ENCODE results near the gene FOSL2.

FOSL2 gene

DNA sequence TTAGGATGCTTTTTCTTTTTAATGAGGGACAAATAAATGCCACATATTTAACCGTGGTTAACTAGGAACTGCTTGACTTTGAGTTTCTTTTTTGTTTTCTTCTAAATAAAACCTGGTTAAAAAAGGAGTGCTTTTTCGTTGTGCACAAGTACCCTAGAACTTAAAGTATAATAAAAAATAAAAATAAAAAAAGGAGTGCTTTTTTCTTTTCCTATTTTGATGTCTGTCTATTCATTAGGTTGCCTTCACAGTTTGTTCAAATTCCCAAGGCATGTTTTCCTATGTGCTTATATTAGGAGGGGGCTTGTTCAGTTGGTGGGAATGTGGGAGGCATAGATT lies 4.4 kb downstream of the FOSL2 start:
- no peak for DNase-seq

DNA sequence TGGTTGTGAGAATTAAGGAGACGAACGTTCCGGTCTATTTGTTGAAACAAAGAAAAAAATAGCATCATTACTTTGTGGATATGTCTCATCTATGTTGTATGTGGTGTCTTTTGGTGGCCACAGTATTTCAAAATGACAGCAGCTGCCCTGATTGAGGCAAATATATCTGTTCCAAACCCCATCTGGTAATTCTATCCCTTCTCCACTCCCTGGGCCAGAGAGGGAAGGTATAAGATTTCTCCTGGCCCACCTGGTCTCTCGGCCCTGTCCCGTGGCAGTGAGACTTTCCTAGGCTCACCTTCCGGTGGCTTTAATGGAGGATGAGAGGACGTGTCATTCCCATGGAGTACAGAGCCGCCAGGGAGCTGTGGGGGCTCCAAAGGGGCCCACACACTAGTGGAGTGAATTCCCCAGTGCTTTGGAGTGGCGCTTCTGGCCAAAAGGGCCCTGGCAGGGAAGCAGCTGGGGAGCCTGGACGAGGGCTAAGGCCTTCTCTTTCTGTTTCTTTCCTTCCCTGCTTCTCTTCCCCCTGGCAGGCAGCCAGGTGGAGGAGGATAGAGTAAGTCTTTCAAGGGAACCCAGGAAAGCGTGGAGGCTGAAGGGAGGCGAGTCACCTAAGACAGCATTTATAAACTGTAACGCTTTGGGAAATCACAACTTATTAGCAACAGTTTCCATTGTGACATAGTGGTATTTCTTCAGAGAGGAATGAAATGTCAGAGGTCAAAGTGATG lies 5.6 kb downstream of the FOSL2 start:
- DNase-seq, result no peak

DNA sequence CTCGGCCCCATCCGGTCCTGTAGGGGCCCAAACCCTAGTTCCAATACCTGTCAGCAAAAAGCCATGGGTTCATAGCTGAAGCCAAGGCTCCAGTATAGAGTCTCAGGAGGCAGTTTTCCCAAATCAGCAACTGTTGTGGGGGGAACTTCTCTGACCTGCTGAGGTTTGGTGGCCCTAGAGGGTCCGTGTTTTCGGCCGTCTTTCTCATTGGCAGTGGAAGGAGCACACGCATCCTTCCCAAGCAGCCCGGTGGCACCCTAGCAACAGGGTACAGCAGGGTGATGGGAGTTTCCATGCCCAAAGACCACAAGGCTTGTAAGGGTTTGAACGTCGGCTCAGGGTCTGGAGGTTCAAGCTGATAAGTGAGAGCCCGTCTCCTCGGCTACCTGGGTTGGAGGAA lies 6.6 kb downstream of the FOSL2 start:
- DNase-seq, result no peak

DNA sequence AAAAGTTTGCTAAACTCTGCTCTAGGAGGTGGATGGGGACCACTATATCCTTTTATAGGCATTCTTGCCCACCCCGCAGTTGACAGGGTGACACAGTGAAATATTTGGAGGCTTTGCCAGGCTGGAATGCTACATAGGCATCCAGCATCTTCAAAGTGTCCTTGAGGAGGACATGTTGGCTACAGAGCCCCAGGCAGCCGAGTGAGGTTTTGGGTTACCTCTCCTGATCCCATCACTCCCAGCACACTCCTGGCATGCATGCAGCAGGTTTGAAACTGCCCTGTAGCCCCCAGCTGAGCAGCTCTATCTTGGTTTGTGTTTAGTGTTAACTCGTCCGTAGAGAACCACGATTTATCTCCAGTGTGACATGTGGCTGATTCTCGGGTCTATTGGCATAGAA lies 7.3 kb downstream of the FOSL2 start:
- no peak for DNase-seq

DNA sequence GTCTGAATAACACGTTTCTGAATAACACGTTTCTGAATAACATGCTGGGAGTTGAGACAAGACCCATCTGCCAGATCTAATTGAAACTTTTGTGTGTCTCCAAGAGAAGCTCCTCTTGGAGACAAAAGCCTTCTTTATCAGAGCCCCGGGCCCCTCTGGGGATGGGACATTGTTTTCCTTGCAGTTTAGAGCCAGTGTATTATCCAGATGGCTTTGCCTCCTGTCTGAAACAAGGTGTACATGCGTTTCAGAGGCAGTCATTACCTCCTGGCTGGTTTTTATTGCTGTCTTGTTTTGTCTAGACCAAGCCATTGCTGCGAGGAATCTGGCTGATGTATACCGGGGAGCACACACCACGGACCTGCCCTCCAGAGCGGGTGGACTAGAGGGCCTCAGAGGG lies 7.8 kb downstream of the FOSL2 start:
- DNase-seq, result no peak

DNA sequence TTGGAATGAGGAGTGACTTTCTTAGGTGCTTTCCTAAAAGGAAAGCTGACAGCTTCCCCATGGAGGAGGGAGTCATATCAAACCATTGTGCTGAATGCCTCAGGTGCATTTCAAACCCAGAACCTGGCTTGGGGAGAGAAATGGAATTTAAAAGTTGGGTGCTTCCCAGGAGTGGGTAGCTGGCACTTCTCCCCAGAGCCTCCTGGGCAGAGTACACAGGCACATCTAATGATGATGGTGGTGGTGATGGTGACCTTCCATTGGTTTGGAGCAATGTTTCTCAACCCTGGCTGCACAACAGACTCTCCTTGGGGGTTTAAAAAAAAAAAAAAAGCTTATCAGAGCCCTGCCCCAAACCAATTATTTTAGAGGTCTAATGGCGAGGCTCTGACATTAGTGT lies 8.3 kb downstream of the FOSL2 start:
- DNase-seq, result no peak

DNA sequence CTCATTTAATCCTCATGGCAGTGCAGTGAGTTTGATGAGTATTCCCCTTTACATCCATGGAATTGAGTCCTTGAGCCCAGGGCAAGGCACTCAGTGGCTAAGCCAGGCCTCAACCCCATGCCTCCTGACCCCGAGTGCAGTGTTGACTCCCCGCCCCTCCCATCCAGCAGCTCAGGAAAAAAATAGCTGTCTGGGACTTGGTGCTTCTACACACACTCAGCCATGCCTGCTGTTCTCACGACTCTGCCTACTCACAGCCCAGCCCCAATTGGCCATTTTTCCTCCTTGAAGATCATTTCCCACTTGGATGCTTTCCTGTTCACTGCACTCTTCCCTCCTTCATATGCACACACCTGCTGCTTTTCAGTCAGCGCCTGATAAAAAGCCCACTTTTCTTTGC lies 8.8 kb downstream of the FOSL2 start:
- no peak for DNase-seq

DNA sequence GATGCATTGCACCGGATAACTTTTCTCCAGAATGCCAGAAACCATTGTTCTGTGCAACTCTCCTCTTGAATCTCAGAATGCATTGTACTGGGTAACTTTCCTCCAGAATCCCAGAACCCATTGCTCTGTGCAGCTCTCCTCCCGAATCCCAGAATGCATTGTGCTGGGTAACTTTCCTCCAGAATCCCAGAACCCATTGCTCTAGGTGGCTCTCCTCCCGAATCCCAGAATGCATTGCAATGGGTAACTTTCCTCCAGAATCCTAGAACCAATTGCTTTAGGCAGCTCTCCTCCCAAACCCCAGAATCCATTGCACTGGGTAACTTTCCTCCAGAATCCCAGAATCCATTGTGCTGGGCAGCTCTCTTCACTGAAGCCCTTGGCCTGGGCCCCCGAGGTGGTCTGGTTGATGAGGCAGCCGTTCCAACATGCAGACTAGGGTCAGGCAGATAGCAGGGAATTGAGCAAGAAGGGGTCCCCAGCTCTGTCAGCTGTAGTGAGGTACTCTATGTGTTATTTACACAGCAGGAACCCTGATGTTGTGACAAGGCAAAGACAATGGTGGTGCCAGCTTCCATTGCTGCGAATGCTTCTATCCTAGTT lies 9.4 kb downstream of the FOSL2 start:
- no peak for DNase-seq

DNA sequence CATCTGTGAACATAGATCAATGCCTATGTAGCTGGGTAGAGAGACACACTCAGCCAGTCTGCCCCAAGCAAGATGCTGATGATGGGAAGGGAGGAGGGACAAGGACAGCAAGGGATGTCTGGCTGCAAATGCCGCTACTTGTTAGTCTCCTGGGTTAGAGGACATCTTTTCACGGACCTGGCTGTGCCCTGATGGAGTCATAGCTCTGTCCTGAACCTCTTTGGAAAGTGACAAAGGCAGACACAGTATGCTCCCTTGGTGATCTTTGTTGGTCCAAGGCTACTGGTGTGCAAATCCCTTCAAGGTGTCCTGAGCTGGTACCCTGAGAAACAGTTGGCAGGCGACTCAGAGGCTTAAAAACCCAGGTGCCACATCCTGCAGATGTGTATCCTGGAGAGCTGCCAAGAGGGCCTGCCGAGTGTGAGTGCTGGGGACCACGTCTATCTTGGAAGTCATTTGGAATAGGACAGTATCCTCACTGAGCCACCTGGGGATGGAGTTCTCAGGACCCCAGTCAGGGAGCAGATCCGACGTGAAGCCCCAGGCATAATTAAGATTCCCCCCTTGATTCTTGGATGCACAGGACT lies 10.8 kb downstream of the FOSL2 start:
- no peak for DNase-seq

DNA sequence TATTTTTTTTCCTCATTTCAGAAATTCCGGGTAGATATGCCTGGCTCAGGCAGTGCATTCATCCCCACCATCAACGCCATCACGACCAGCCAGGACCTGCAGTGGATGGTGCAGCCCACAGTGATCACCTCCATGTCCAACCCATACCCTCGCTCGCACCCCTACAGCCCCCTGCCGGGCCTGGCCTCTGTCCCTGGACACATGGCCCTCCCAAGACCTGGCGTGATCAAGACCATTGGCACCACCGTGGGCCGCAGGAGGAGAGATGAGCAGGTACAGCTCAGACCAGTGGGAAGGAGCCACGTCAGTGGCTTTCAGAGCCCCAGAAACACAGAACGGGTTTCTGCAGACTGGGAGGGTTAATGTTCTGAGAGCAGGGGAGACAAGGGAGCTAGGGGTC lies 11.4 kb downstream of the FOSL2 start:
- DNase-seq, result no peak

DNA sequence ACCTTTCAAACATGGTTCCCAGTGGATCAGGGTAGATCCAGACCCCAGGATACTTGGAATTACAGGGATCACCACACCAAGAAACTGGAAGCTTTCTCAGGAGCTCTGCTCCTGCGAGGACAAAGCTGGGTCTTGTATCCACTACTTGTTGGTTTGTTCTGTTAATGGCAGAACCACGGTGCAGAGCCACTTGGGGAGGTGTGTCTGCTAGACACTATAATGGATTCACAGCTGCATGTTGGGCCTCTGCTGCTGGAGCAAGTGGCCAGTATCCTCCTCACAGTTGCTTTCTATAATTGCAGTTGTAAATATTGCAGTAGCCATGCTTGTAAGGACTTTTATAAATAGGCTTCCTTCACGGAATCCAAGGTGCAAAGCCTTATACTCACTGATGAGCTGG lies 12.9 kb downstream of the FOSL2 start:
- DNase-seq, result no peak

DNA sequence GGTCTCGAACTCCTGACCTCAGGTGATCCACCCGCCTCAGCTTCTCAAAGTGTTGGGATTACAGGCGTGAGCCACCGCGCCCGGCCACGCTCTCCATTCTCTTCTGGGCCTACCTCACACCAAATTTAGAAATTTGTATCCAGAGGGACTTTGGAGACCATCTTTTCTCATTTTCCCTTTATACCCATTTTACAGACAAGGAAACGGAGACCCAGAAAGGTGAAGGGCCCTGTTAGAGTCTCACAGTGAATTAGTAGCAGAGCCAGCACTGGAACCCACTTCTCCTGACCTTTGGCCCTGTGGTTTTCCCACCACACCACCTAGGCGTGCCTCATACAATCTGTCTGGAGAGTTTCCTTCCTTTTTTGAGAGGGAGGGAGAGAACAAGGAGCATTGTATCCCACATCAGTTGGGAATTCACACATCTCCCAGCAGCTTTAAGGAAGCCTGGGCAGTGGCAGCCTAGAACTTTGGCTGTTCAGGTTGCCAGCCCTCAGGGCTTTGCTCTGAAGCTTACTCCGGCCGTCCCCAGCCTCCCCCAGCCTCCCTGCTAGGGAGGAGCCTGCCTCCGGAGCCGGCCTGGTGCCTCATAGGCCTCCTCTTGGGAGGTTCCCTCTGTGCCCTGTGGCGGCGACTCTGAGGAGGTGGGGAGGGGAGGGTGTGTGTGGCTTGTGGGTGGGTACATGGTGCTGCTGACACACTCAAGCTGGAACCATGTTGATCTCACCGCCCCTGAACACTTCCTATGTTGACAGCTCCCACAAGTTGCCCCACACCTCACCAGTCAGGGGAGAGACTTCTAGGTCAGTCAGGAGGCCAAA lies 13.8 kb downstream of the FOSL2 start:
- no peak for DNase-seq

DNA sequence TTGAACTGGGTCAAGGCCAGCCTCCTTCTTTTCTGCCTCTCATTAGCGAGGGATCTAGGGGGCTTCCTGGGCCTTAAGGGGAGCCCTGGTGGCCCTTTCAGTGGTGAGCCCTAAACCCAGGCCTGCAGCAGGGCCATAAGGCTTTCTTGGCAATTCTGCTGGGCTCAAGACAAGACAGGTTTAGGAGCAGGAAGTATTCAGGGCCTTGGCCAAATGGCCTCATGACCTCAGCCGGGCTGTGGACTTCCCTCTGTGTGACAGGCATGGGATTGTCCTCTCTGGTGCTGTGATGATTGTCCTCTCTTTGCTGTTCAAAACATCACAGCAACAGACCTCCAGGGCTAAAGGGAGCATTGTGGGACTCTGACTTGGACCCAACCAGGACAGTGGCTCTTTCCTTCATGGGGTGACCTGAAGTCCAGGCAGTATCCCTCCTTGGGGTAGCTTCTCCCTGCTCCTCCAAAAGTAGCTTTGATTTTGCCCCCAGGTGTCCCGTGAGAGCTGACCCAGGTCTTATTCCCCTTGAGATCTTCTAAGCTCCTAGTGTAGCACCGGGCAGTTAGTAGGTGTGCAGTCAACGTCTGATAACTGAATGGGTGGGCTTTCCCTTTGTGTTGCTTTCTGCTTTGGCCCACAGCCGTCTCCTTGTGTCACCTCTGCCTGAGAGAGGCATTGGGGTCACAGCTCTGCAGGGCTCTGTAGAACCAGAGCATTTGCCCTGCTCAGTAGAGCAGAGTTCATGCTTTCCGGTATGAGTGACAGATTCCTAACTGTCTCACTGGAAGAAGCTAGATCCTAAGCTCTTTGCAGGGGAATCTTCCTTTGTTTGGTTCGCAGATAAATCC lies 14.7 kb downstream of the FOSL2 start:
- no peak for DNase-seq

DNA sequence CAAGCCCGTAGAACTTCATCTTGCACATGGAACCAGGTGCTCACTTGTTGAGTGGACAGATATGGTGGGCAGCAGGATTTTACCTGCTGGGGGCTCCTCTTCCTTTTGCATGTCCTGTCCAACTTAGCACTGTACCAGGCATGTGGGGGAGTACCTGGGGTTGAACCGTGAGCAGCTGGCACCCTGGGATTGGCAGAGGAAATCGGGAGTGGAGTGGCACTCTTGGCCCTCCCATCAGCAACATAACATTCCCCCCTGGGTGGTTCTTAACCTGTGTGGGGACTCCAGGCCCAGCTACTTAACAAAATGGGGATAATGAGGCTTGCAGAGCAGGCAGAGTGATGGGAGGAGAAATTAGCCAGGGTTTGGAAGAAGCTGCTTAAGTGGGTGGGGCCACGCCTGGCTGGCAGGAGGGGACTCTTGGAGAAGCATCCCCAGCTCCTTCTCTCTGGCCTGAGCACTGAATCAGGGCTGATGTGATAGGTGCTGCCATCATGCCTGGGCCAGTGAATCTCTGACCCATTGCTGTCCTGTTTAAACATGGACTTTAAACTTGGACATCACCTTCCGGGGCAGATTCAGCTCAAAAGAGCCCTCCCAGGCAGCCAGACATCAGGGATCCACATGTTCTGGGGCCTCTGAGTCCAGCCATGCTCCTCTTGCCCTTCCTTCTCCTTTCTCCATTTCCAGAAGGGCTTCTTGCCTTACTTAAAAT lies 15.5 kb downstream of the FOSL2 start:
- no peak for DNase-seq

DNA sequence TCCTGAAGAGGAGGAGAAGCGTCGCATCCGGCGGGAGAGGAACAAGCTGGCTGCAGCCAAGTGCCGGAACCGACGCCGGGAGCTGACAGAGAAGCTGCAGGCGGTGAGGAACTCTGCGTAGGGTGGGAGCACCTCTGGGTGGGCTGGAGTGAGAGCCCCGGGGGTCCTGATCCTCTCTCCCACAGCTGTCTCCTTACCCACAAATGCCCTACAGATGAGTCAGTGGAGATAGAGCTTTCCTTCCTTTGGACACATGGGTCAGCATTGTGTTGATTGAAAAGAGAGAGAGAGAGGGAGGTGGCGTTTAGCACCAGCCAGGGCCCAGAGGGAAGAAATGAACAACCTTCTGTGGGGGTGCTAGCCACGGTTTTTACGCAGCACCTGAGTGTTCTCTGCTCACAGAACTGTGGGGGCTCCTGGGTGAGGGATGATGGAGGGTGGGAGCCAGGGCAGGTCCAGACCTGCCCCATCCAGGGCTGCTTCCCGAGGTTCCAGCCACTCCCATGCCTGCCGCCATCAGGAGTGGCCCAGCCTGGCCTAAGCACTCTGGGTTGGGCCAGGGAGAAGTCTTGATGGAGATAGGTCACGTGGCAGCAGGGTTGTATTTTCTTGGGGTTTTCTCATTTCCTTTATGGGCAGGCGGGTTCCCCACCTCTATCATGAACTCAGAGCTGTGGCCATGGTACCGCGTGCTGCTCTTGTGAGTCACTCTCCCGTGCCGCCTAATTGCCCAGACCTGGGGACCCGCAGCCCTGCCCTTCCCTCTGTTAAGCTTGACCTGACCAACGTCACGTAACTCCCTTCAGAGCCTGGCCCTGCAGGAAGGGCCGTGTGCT lies 16.3 kb downstream of the FOSL2 start:
- DNase-seq, result no peak

DNA sequence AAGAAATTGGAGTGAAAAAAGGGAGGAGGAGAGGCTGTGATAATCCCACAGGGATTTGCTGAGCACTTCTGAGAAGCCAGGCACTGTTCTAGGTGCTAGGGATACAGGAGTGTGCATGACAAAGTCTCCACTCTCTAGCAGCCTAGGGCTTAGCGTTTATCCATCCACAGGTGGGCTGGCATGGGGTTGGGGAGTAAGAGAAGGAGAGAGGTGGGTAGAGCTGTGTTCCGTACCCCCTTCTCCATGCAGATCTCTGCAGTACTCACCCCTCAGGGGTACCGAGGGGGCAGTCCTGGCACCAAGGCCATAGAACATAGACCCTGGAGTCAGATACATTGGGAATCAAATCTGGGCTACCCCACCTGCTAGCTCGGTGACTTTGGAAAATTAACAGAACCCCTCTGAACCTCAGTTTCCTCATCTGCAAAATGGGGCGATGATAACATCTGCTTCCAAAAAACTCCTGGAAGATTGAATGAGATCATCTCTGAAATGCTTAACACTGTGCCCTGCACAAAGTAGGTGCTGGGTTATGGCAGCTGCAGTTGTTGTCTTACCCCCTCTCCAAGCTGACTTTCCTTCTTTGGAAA lies 18.6 kb downstream of the FOSL2 start:
- DNase-seq, result no peak

DNA sequence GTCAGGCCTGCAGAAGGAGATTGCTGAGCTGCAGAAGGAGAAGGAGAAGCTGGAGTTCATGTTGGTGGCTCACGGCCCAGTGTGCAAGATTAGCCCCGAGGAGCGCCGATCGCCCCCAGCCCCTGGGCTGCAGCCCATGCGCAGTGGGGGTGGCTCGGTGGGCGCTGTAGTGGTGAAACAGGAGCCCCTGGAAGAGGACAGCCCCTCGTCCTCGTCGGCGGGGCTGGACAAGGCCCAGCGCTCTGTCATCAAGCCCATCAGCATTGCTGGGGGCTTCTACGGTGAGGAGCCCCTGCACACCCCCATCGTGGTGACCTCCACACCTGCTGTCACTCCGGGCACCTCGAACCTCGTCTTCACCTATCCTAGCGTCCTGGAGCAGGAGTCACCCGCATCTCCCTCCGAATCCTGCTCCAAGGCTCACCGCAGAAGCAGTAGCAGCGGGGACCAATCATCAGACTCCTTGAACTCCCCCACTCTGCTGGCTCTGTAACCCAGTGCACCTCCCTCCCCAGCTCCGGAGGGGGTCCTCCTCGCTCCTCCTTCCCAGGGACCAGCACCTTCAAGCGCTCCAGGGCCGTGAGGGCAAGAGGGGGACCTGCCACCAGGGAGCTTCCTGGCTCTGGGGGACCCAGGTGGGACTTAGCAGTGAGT lies 19.4 kb downstream of the FOSL2 start:
- DNase-seq, result no peak

DNA sequence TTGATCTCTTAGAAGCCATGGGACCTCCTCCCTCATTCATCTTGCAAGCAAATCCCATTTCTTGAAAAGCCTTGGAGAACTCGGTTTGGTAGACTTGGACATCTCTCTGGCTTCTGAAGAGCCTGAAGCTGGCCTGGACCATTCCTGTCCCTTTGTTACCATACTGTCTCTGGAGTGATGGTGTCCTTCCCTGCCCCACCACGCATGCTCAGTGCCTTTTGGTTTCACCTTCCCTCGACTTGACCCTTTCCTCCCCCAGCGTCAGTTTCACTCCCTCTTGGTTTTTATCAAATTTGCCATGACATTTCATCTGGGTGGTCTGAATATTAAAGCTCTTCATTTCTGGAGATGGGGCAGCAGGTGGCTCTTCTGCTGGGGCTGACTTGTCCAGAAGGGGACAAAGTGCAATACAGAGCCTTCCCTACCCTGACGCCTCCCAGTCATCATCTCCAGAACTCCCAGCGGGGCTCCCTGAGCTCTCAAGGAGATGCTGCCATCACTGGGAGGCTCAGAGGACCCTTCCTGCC lies 20.0 kb downstream of the FOSL2 start:
- no peak for DNase-seq

DNA sequence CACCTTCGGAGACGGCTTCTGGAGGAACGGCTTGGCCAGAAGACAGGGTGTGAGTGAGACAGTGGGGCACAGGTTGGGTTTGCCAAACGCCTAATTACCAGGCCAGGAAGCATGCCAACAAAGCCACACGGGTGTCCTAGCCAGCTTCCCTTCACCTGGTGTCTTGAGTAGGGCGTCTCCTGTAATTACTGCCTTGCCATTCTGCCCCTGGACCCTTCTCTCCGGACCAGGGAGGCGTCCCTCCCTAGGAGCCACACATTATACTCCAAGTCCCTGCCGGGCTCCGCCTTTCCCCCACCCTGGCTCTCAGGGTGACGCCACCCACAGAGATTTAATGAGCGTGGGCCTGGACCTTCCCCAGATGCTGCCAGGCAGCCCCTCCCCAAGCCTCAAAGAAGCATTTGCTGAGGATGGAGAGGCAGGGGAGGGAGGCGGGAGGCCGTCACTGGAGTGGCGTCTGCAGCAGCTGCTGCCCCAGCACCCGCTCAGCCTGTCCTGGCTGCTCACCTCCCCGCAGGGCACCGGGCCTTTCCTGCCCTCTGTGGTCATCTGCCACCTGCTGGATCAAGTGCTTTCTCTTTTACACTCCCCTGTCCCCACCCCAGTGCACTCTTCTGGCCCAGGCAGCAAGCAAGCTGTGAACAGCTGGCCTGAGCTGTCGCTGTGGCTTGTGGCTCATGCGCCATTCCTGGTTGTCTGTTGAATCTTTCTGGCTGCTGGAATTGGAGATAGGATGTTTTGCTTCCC lies 20.7 kb downstream of the FOSL2 start:
- DNase-seq, result no peak

Data from GOT3 (cell line).